COLO829 (cell line): ENCODE data around the gene PLEKHG2.
"Not testable (repeated sequence)": the region's sequence is repeated elsewhere in the genome, so short reads cannot be mapped to it uniquely, and the experiment has no call there.

ENCODE experiments used
- DNase-seq: peaks from one replicate; pipeline ENCODE4 v3.0.0; 2012; ENCODE audit warnings: low spot score

Gene PLEKHG2

DNA sequence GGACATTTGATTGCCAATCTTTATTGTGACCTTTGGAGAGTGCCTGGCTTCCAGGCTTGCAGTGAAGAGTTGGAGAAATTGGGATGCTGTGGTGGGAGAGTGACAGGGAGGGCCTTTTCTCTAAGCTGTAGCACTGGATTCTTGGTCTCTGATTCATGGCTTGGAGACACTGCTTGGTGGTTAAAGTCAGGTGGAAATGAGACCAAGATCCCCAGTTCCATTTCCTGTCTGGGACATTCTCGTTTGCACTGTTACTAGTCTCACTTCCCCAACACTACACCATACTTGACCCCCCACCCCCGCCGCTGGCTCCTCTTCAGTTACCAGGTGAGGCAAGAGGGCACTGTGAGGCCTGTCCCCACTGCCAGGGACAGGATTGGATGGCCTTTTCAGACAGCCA lies 35.8 kb downstream of the PLEKHG2 start:
- DNase-seq: no peak

DNA sequence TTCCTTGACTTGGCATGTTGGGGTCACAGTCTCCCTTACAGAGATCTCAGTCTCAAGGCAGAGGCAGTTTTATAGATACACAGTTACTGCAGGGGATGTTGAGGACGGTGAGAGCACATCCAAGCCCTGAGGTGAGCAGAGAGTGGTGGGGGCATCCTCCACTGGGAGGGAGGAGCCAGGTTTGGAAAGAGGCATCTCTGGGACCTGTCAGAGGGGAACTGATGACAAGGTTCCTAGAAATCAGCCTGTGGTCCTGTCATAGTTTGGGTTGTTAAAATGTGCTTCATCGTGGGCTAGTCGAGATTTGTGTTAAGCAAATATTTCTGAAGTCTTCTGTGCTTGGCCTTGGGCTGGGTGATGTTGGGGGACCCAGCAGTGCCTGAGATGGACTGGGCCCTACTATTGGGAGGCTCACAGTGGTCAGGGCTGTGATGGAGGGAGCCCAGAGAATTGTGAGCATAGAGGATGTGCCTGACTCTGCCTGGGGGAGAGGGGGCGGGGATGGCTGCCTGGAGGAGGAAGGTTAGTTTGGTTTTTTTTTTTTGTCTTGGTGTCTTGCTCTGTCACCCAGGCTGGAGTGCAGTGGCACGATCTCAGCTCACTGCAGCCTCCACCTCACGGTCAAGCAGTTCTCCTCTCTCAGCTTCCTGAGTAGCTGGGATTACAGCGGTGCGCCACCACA lies 36.8 kb downstream of the PLEKHG2 start:
- DNase-seq: no peak

GRCh38 chr19:39451257-39451656 lies 38.8 kb downstream of the PLEKHG2 start:
- DNase-seq: not testable (repeated sequence)

- DNase-seq: no peak
Measured at GRCh38 chr19:39463403-39463802, 50.9 kb downstream of the PLEKHG2 start.

- DNase-seq: no peak
Measured at GRCh38 chr19:39465956-39466747, 53.7 kb downstream of the PLEKHG2 start.

DNA sequence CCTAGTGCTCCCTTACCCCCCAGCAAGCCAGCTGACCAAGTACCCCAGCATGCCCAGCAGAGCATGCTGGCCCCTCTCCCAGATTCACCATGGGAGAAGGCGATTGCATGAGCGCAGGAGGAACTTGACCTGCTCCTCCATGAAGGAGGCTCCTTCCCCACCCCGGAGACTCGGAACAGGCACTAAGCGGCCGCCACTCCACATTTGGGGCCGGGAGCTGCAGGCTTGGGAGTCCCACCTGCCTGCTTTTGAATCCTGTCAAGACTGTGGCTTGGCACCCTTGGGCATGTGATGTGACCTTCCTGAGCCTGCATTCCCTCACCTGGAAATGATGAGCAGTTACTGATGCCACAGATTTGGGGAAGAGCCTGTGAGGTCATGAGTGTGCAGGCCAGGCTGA lies 55.5 kb downstream of the PLEKHG2 start:
- no peak for DNase-seq

GRCh38 chr19:39469036-39469435 lies 56.6 kb downstream of the PLEKHG2 start:
- DNase-seq: no peak

- no peak for DNase-seq
Measured at GRCh38 chr19:39469567-39469966, 57.1 kb downstream of the PLEKHG2 start.

DNA sequence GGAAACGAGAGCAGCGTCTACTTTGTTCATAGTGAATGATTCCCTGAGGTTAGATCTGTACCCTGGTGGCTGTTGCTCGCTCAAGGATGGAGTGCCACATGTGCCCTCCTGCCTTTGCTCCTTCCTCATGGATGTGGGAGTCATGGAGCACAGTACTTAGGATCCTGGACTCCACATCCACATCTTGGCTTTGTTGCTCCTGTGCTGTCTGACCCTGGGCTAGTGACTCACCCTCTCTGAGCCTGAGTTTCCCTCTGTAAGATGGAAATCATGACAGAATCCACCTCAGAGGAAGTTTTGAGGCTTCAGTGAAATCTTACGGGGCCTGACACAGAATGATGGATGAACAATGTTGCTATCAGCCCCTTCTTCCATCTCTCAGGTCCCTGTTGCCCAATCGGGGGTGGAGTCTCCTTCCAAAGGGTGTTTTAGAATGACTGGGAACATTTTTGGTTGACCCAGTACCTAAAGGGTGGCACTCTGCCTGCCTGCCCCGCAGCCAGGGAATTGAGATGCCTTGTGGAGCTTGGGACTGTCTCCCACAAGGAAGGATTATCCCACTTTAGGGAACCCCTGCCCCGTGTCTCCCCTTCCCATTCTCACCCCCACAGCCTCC lies 58.4 kb downstream of the PLEKHG2 start:
- DNase-seq: no peak

- DNase-seq: no peak
Measured at GRCh38 chr19:39471756-39472536, 59.5 kb downstream of the PLEKHG2 start.

GRCh38 chr19:39472746-39473442 lies 60.4 kb downstream of the PLEKHG2 start:
- DNase-seq: no peak

DNA sequence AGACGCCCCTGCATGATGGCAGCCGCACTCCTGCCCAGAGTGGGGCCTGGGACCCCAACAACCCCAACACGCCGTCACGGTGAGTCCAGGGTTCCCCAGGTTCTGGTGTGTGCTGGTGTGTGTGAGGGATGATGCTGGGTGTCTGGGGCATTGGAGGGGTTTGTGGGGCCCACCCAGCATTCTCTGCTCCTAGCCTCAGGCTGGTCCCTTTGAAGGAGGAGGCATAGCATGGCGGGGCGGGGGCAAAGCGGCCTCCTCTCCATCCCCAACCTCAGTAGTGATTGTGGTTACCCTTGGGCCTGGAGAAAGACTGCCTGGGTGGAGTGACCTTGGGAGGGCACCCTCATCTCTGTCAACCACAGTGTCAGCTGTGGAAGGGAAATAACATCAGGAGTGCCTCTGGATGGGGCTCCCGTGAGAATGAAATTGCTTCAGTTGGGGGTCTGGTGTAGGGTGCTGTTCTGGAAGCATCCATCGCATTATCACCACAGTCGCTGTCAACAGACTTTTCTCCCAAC lies 61.0 kb downstream of the PLEKHG2 start:
- no peak for DNase-seq

DNA sequence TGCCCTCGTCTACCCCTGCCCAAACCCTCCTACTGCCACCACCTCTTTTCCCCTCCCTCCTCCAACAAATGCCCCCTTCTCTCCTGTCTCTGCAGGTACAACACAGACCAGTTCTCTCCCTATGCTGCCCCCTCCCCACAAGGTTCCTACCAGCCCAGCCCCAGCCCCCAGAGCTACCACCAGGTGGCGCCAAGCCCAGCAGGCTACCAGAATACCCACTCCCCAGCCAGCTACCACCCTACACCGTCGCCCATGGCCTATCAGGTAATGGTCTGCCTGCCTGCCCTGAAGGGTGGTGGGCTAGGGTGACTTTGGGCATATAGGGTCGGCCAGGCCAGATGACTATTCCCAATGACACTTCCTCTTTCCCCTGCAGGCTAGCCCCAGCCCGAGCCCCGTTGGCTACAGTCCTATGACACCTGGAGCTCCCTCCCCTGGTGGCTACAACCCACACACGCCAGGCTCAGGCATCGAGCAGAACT lies 61.7 kb downstream of the PLEKHG2 start:
- peak; percentile 31 for DNase-seq

DNA sequence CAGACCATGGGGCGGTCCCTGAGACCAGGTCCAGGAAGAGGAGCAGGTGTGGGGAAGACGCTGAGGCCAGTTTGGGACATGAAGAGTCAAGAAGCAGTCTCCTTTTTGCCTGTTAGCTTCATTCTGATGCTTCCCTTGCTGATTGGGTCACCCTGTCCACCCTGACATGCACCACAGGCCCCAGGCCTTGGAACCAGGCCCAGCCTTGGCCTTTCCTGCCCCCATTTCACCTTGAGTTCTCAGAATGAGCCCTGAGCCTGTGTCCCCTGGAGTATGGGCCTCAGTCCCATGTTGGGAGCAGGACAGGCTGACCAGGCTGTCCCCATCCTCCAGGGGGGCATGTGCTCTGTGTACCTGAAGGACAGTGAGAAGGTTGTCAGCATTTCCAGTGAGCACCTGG lies 63.3 kb downstream of the PLEKHG2 start:
- no peak for DNase-seq
